OCI-LY1 (cell line): Measurements from ENCODE around the gene SERPINA3.

Experiments
- H2AFZ ChIP-seq: fragments of 200-600 bp; sonication (generic), shearing (Covaris generic); 2 replicates; pipeline ENCODE4 v1.6.0; 2014; ENCODE audit warnings: antibody characterized with exemption, mild to moderate bottlenecking, low read length
- H3F3A ChIP-seq: fragments of 200-600 bp; sonication (generic), shearing (Covaris generic); 2 replicates; pipeline ENCODE4 v1.6.0; 2014; ENCODE audit warnings: mild to moderate bottlenecking, antibody characterized with exemption, low read length, moderate library complexity; ENCODE audit not compliant: insufficient read depth
- H3K27ac ChIP-seq: fragments of 200-600 bp; sonication (generic); 2 replicates; pipeline ENCODE4 v1.5.1; 2014; ENCODE audit warnings: low read length, mixed run types, mild to moderate bottlenecking, low read depth; ENCODE audit not compliant: poor library complexity, severe bottlenecking
- H3K27me3 ChIP-seq: fragments of 200-600 bp; sonication (generic); 2 replicates; pipeline ENCODE4 v1.6.0; 2014; ENCODE audit warnings: antibody characterized with exemption, mild to moderate bottlenecking, low read length, moderate library complexity; ENCODE audit not compliant: insufficient read depth
- H3K36me3 ChIP-seq: fragments of 200-600 bp; sonication (generic); 2 replicates; pipeline ENCODE4 v1.6.1; 2014; ENCODE audit warnings: mild to moderate bottlenecking, antibody characterized with exemption, low read length, moderate library complexity, mixed read lengths; ENCODE audit not compliant: insufficient read depth
- H3K4me1 ChIP-seq: fragments of 200-600 bp; sonication (generic); 2 replicates; pipeline ENCODE4 v1.5.1; 2014; ENCODE audit warnings: mild to moderate bottlenecking, low read length, moderate library complexity; ENCODE audit not compliant: insufficient read depth, severe bottlenecking
- H3K4me2 ChIP-seq: fragments of 200-600 bp; sonication (generic), shearing (Covaris generic); 2 replicates; pipeline ENCODE4 v1.6.1; 2014; ENCODE audit warnings: low read length
- H3K4me3 ChIP-seq: fragments of 200-600 bp; sonication (generic); 2 replicates; pipeline ENCODE4 v1.5.1; 2014; ENCODE audit warnings: low read length, low read depth, mild to moderate bottlenecking, mixed read lengths; ENCODE audit not compliant: poor library complexity, severe bottlenecking
- H3K79me2 ChIP-seq: fragments of 200-600 bp; shearing (Covaris generic); 2 replicates; pipeline ENCODE4 v1.6.1; 2016; ENCODE audit warnings: mixed run types, low read length, mixed read lengths; ENCODE audit not compliant: insufficient read depth
- H3K9ac ChIP-seq: fragments of 200-600 bp; sonication (generic), shearing (Covaris generic); 2 replicates; pipeline ENCODE4 v1.6.1; 2014; ENCODE audit warnings: mild to moderate bottlenecking, low read length, mixed read lengths
- H3K9me2 ChIP-seq: fragments of 200-600 bp; sonication (generic), shearing (Covaris generic); 2 replicates; pipeline ENCODE4 v1.6.1; 2014; ENCODE audit warnings: low read depth, mild to moderate bottlenecking, low read length, mixed read lengths
- H3K9me3 ChIP-seq: fragments of 200-600 bp; shearing (Covaris generic); 2 replicates; pipeline ENCODE4 v1.6.1; 2014; ENCODE audit warnings: low read length, mixed read lengths
- H4K20me1 ChIP-seq: fragments of 200-600 bp; sonication (generic), shearing (Covaris generic); 2 replicates; pipeline ENCODE4 v1.6.0; 2016; ENCODE audit warnings: mild to moderate bottlenecking, low read length; ENCODE audit not compliant: insufficient read depth
- EZH2 ChIP-seq: fragments of 200-600 bp; sonication (generic), shearing (Covaris generic); IDR thresholded peaks from 2 replicates; pipeline ENCODE4 v1.8.0; 2017; ENCODE audit warnings: borderline replicate concordance, mixed run types, mild to moderate bottlenecking, antibody characterized with exemption, low read length, moderate library complexity, mixed read lengths
- TF ChIP-seq, protein P1 (sequence below): fragments of 200-600 bp; sonication (generic), shearing (Covaris generic); IDR thresholded peaks from 2 replicates; pipeline ENCODE4 v1.5.1; 2017; ENCODE audit warnings: mild to moderate bottlenecking, antibody characterized with exemption, low read length, moderate library complexity, mixed read lengths

The SERPINA3 gene

DNA sequence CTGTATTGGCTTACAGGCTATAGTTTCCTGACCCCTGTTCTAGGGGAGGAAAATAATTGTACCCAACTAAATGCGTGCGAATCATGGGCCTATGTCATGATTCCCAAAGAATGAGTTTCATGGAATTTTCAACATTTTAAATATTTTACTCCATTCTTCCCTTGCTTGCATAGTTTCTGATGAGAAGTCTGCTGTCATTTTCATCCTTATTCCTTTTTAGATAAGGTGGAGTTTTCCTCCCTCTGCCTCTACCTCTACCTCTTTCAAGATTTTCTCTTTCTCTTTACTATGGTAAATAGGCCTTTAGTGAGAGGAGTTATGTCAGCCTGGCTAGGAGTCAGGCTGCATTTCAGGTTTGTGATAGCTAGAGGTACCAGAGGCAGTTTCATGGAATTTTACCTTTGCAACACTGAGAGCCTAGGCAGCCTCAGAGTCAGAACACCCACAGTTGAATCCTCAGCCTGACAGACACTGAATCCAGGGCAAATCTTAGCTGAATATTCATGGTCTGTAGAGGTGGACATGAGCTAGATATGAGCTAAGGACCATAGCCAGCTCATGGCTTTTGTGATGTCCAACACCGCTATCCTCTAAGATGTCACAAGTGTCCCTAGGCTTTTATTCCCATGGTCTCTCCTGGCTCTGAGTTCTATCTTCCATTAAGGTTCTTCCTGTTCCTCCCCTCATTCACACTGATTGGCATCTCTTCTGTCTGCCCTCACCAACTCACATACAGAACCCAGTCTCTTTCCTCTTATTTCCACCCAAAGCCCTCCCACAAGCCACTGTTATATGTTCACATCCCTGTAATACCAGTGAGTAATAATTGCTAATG is 6.0 kb downstream of the SERPINA3 start:
- no peaks in the 10 kb centered on the region for H3F3A ChIP-seq
- no peak overlapping the region for H3K9ac ChIP-seq
- no peak overlapping the region for H3K4me3 ChIP-seq
- 0 out of 2 replicates have a peak, but pooled peaks cover 2% of the 10 kb centered on the region for H3K9me3 ChIP-seq
- H2AFZ ChIP-seq = no peak overlapping the region
- no peak overlapping the region for H3K27ac ChIP-seq
- no peaks in the 10 kb centered on the region for H3K4me1 ChIP-seq
- no peaks in the 10 kb centered on the region for H4K20me1 ChIP-seq
- no peaks in the 10 kb centered on the region; the same call in 1 of the 2 replicates for H3K36me3 ChIP-seq
- H3K9me2 ChIP-seq = no peaks in the 10 kb centered on the region
- H3K27me3 ChIP-seq = no peaks in the 10 kb centered on the region
- no peaks in the 10 kb centered on the region for H3K79me2 ChIP-seq
- no peak for TF ChIP-seq EZH2
- TF ChIP-seq, protein P1, sequence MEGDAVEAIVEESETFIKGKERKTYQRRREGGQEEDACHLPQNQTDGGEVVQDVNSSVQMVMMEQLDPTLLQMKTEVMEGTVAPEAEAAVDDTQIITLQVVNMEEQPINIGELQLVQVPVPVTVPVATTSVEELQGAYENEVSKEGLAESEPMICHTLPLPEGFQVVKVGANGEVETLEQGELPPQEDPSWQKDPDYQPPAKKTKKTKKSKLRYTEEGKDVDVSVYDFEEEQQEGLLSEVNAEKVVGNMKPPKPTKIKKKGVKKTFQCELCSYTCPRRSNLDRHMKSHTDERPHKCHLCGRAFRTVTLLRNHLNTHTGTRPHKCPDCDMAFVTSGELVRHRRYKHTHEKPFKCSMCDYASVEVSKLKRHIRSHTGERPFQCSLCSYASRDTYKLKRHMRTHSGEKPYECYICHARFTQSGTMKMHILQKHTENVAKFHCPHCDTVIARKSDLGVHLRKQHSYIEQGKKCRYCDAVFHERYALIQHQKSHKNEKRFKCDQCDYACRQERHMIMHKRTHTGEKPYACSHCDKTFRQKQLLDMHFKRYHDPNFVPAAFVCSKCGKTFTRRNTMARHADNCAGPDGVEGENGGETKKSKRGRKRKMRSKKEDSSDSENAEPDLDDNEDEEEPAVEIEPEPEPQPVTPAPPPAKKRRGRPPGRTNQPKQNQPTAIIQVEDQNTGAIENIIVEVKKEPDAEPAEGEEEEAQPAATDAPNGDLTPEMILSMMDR = no peak
- H3K4me2 ChIP-seq = no peak overlapping the region

DNA sequence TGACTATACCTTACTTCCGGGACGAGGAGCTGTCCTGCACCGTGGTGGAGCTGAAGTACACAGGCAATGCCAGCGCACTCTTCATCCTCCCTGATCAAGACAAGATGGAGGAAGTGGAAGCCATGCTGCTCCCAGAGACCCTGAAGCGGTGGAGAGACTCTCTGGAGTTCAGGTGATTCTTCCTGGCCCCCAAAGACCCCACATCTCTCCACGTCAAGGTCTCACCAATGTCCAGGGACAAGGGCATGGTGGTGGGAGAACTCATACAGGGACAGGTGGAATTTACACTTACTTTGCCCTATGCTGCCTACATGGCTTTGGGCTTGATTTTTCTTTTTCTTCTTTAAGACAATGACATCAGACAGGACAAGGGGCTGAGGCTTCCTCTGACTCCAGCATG is 7.1 kb downstream of the SERPINA3 start:
- H3K9me2 ChIP-seq = no peaks in the 10 kb centered on the region
- H3K27me3 ChIP-seq = no peaks in the 10 kb centered on the region
- no peak for TF ChIP-seq EZH2
- H3K27ac ChIP-seq = no peak overlapping the region
- no peak overlapping the region for H3K4me3 ChIP-seq
- no peaks in the 10 kb centered on the region for H3K79me2 ChIP-seq
- no peaks in the 10 kb centered on the region for H3F3A ChIP-seq
- no peak overlapping the region for H2AFZ ChIP-seq
- H3K36me3 ChIP-seq = no peaks in the 10 kb centered on the region; the same call in 1 of the 2 replicates
- no peaks in the 10 kb centered on the region for H4K20me1 ChIP-seq
- H3K4me2 ChIP-seq = no peak overlapping the region
- no peaks in the 10 kb centered on the region for H3K4me1 ChIP-seq
- 0 out of 2 replicates have a peak, but pooled peaks cover 2% of the 10 kb centered on the region for H3K9me3 ChIP-seq
- no peak overlapping the region for H3K9ac ChIP-seq

DNA sequence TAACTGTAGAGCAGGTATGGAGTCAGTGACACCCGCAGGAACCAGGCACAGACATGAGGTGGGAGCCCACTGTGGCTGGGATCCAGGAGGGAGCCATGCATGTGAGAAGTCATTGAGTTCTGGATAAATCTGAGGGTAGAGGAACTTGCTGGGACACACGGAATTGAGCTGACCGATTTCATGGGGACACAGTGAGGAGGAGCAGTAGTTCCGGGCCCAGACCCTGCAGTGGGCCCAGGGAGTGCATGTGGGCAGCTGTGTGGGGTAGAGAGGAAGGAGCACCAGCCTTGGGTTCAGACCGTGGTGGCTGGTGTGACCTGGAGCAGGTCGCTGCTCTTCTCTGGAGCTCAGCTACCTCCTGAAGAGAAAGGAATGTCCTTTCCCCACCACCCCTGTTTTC is 8.4 kb downstream of the SERPINA3 start:
- Histone ChIP-seq H3K27ac (no peak overlapping the region), H3K4me1 (no peaks in the 10 kb centered on the region), H3K9me2 (no peaks in the 10 kb centered on the region), H3K27me3 (no peaks in the 10 kb centered on the region), H3K36me3 (no peaks in the 10 kb centered on the region; the same call in 1 of the 2 replicates), H3K4me2 (no peak overlapping the region), H3K4me3 (no peak overlapping the region), H4K20me1 (no peaks in the 10 kb centered on the region), H3K79me2 (no peaks in the 10 kb centered on the region), H2AFZ (no peak overlapping the region), H3F3A (no peaks in the 10 kb centered on the region), H3K9ac (no peak overlapping the region), H3K9me3 (0 out of 2 replicates have a peak, but pooled peaks cover 2% of the 10 kb centered on the region)
- TF ChIP-seq EZH2 = no peak
- TF ChIP-seq, protein P1 = no peak
